ENCODE results near the gene TMX1.

GRCh38 chr14:51293149-51293911 lies 53.3 kb downstream of the TMX1 start:
- TF ChIP-seq CTCF (conservative IDR thresholded peaks at IDR 0.05; ENCODE audit: low read length): no peak
- no peak for TF ChIP-seq EZH2phosphoT487 (IDR thresholded peaks at IDR 0.05; ENCODE audit: borderline replicate concordance)
